Activated naive CD8-positive, alpha-beta T cell treated with anti-CD3 and anti-CD28 coated beads for 36 hours (primary cell): ENCODE measurements around the gene EIF2S2. TPM values are rescaled to one million over a fixed set of nuclear protein-coding genes. Genes with fewer than 3 reads are reported as not detected.

Source experiments
- DNase-seq: peaks from one replicate; pipeline ENCODE4 v3.0.0; 2021
- H3K27ac Mint-ChIP-seq: one replicate; pipeline ENCODE4 v1.8.0; 2022; ENCODE audit warnings: mild to moderate bottlenecking, moderate library complexity, mixed read lengths
- H3K27me3 Mint-ChIP-seq: one replicate; pipeline ENCODE4 v1.8.0; 2022; ENCODE audit warnings: mild to moderate bottlenecking, mixed read lengths
- H3K36me3 Mint-ChIP-seq: one replicate; pipeline ENCODE4 v1.8.0; 2021; ENCODE audit warnings: mild to moderate bottlenecking, mixed read lengths
- H3K4me1 Mint-ChIP-seq: one replicate; pipeline ENCODE4 v1.8.0; 2021; ENCODE audit warnings: mixed read lengths
- H3K4me3 Mint-ChIP-seq: one replicate; pipeline ENCODE4 v1.8.0; 2022; ENCODE audit warnings: mild to moderate bottlenecking, moderate library complexity, mixed read lengths
- H3K9me3 Mint-ChIP-seq: one replicate; pipeline ENCODE4 v1.8.0; 2022; ENCODE audit warnings: mixed read lengths
- total RNA-seq, 2 experiments: library from RNA; stranded (reverse); gene quantifications; one replicate each; pipeline ENCODE4 v1.2.3, GENCODE V29; 2021

EIF2S2 gene
- total RNA-seq, 2 experiments from 2014 or later, result 177 to 179 TPM

GRCh38 chr20:34085544-34086040 is 26.5 kb downstream of the EIF2S2 start:
- DNase-seq, result no peak
- H3K4me1 Mint-ChIP-seq, result peaks cover 9% of the 10 kb centered on the region
- no peaks in the 10 kb centered on the region for H3K27me3 Mint-ChIP-seq
- H3K27ac Mint-ChIP-seq, result peak overlapping the region; percentile 61
- H3K4me3 Mint-ChIP-seq, result no peak overlapping the region
- peaks cover 46% of the 10 kb centered on the region for H3K36me3 Mint-ChIP-seq
- H3K9me3 Mint-ChIP-seq, result no peaks in the 10 kb centered on the region

- H3K36me3 Mint-ChIP-seq, result peaks cover 42% of the 10 kb centered on the region
- H3K4me3 Mint-ChIP-seq, result no peak overlapping the region
- no peaks in the 10 kb centered on the region for H3K27me3 Mint-ChIP-seq
- DNase-seq, result no peak
- no peaks in the 10 kb centered on the region for H3K9me3 Mint-ChIP-seq
- peaks cover 9% of the 10 kb centered on the region for H3K4me1 Mint-ChIP-seq
- peak overlapping the region; percentile 72 for H3K27ac Mint-ChIP-seq
Observed at GRCh38 chr20:34084227-34084923, 27.7 kb downstream of the EIF2S2 start.

- Mint-ChIP-seq H3K36me3 (peaks cover 38% of the 10 kb centered on the region), H3K27me3 (no peaks in the 10 kb centered on the region), H3K27ac (peak overlapping the region; percentile 72), H3K4me1 (peaks cover 9% of the 10 kb centered on the region), H3K9me3 (no peaks in the 10 kb centered on the region), H3K4me3 (no peak overlapping the region)
- no peak for DNase-seq
Observed at GRCh38 chr20:34083781-34084180, 28.3 kb downstream of the EIF2S2 start.

- H3K36me3 Mint-ChIP-seq, result peaks cover 33% of the 10 kb centered on the region
- H3K27me3 Mint-ChIP-seq, result no peaks in the 10 kb centered on the region
- no peak overlapping the region for H3K4me3 Mint-ChIP-seq
- peaks cover 5% of the 10 kb centered on the region for H3K4me1 Mint-ChIP-seq
- no peak for DNase-seq
- no peaks in the 10 kb centered on the region for H3K9me3 Mint-ChIP-seq
- peak overlapping the region; percentile 50 for H3K27ac Mint-ChIP-seq
Observed at GRCh38 chr20:34083137-34083536, 28.9 kb downstream of the EIF2S2 start.

GRCh38 chr20:34082232-34082887 is 29.7 kb downstream of the EIF2S2 start:
- Mint-ChIP-seq H3K27ac (peak overlapping the region; percentile 7), H3K9me3 (no peaks in the 10 kb centered on the region), H3K4me3 (no peak overlapping the region), H3K36me3 (peaks cover 29% of the 10 kb centered on the region), H3K27me3 (no peaks in the 10 kb centered on the region), H3K4me1 (peaks cover 1% of the 10 kb centered on the region)
- DNase-seq, result no peak

- H3K27me3 Mint-ChIP-seq, result no peaks in the 10 kb centered on the region
- DNase-seq, result no peak
- peaks cover 1% of the 10 kb centered on the region for H3K4me1 Mint-ChIP-seq
- peaks cover 20% of the 10 kb centered on the region for H3K36me3 Mint-ChIP-seq
- peak overlapping the region; percentile 47 for H3K27ac Mint-ChIP-seq
- no peaks in the 10 kb centered on the region for H3K9me3 Mint-ChIP-seq
- H3K4me3 Mint-ChIP-seq, result no peak overlapping the region
Observed at GRCh38 chr20:34079818-34080217, 32.2 kb downstream of the EIF2S2 start.

GRCh38 chr20:34078540-34078939 is 33.5 kb downstream of the EIF2S2 start:
- Mint-ChIP-seq H3K4me1 (peaks cover 8% of the 10 kb centered on the region), H3K36me3 (peaks cover 12% of the 10 kb centered on the region), H3K4me3 (no peak overlapping the region), H3K27me3 (no peaks in the 10 kb centered on the region), H3K27ac (no peak overlapping the region), H3K9me3 (no peaks in the 10 kb centered on the region)
- no peak for DNase-seq

- Mint-ChIP-seq H3K27ac (no peak overlapping the region), H3K36me3 (peaks cover 10% of the 10 kb centered on the region), H3K27me3 (no peaks in the 10 kb centered on the region), H3K9me3 (no peaks in the 10 kb centered on the region), H3K4me1 (peaks cover 11% of the 10 kb centered on the region), H3K4me3 (no peak overlapping the region)
- no peak for DNase-seq
Observed at GRCh38 chr20:34076952-34077351, 35.1 kb downstream of the EIF2S2 start.

GRCh38 chr20:34075647-34076046 is 36.4 kb downstream of the EIF2S2 start:
- DNase-seq, result no peak
- Mint-ChIP-seq H3K4me3 (no peak overlapping the region), H3K27me3 (no peaks in the 10 kb centered on the region), H3K36me3 (peaks cover 4% of the 10 kb centered on the region), H3K4me1 (peaks cover 11% of the 10 kb centered on the region), H3K9me3 (no peaks in the 10 kb centered on the region), H3K27ac (no peak overlapping the region)

- Mint-ChIP-seq H3K4me3 (no peak overlapping the region), H3K4me1 (peaks cover 17% of the 10 kb centered on the region), H3K27ac (peak overlapping the region; percentile 42), H3K27me3 (no peaks in the 10 kb centered on the region), H3K9me3 (no peaks in the 10 kb centered on the region), H3K36me3 (peaks cover 2% of the 10 kb centered on the region)
- DNase-seq, result peak; percentile 32
Observed at GRCh38 chr20:34074101-34074760, 37.8 kb downstream of the EIF2S2 start.

- no peaks in the 10 kb centered on the region for H3K27me3 Mint-ChIP-seq
- no peak overlapping the region for H3K27ac Mint-ChIP-seq
- no peak for DNase-seq
- H3K4me3 Mint-ChIP-seq, result no peak overlapping the region
- H3K4me1 Mint-ChIP-seq, result peaks cover 30% of the 10 kb centered on the region
- H3K36me3 Mint-ChIP-seq, result no peaks in the 10 kb centered on the region
- H3K9me3 Mint-ChIP-seq, result no peaks in the 10 kb centered on the region
Observed at GRCh38 chr20:34072778-34073177, 39.3 kb downstream of the EIF2S2 start.

GRCh38 chr20:34072076-34072475 is 40.0 kb downstream of the EIF2S2 start:
- Mint-ChIP-seq H3K36me3 (no peaks in the 10 kb centered on the region), H3K27ac (no peak overlapping the region), H3K4me1 (peaks cover 34% of the 10 kb centered on the region), H3K4me3 (no peak overlapping the region), H3K27me3 (no peaks in the 10 kb centered on the region), H3K9me3 (no peaks in the 10 kb centered on the region)
- DNase-seq, result no peak

GRCh38 chr20:34070859-34071258 is 41.2 kb downstream of the EIF2S2 start:
- H3K27me3 Mint-ChIP-seq, result no peaks in the 10 kb centered on the region
- H3K4me3 Mint-ChIP-seq, result no peak overlapping the region
- H3K9me3 Mint-ChIP-seq, result no peaks in the 10 kb centered on the region
- no peak overlapping the region for H3K27ac Mint-ChIP-seq
- peaks cover 36% of the 10 kb centered on the region for H3K4me1 Mint-ChIP-seq
- no peaks in the 10 kb centered on the region for H3K36me3 Mint-ChIP-seq
- DNase-seq, result no peak

GRCh38 chr20:34070079-34070439 is 42.0 kb downstream of the EIF2S2 start:
- no peak for DNase-seq
- no peaks in the 10 kb centered on the region for H3K36me3 Mint-ChIP-seq
- peaks cover 40% of the 10 kb centered on the region for H3K4me1 Mint-ChIP-seq
- no peaks in the 10 kb centered on the region for H3K27me3 Mint-ChIP-seq
- no peak overlapping the region for H3K4me3 Mint-ChIP-seq
- H3K9me3 Mint-ChIP-seq, result no peaks in the 10 kb centered on the region
- no peak overlapping the region for H3K27ac Mint-ChIP-seq

GRCh38 chr20:34069341-34070078 is 42.5 kb downstream of the EIF2S2 start:
- Mint-ChIP-seq H3K27me3 (no peaks in the 10 kb centered on the region), H3K9me3 (no peaks in the 10 kb centered on the region), H3K36me3 (no peaks in the 10 kb centered on the region), H3K4me3 (no peak overlapping the region), H3K27ac (no peak overlapping the region), H3K4me1 (peaks cover 43% of the 10 kb centered on the region)
- DNase-seq, result peak; percentile 30
